NCI-H82 treated with DMSO at 0.1 percent for 48 hours (cell line): ENCODE measurements around the gene PANK2.
"Not testable (repeated sequence)": the region's sequence is repeated elsewhere in the genome, so short reads cannot be mapped to it uniquely, and the experiment has no call there.

Experiments used
- DNase-seq: peaks from one replicate; lab custom pipeline; 2025; ENCODE audit not compliant: unreplicated experiment; lab: John Stamatoyannopoulos, UW

PANK2 gene

GRCh38 chr20:3900187-3900604, 11.0 kb downstream of the PANK2 start:
- no peak for DNase-seq

DNA sequence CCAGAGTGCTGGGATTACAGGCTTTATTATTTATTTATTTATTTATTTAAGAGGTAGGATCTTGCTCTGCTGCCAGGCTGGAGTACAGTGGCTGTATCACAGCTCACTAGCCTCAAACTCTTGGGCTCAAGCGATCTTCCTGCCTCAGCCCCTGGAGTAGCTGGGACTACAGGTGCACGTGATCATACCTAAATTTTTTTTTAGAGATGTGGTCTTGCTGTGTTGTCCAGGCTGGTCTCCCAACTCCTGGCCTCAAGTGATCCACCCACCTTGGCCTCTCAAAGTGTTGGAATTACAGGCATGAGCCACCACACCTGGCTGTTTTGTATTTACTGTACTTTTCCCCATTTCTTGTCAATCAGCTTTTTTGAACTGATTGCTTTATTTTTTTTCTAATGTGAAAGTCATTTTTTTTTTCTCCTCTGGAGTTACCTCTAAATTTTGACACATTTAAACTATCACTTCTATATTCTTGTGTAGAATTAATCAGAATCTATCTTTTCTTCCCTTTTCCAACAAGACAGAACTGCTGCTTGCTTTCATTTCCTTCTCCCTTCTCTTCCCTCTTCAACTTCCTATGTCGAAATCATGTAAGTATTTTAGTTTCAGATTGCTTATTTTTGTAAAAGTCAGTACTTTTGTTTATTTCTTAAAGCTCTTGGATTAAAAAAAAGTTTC, 12.0 kb downstream of the PANK2 start:
- no peak for DNase-seq

- DNase-seq, result no peak
Measured at GRCh38 chr20:3901706-3902440, 12.7 kb downstream of the PANK2 start.

DNA sequence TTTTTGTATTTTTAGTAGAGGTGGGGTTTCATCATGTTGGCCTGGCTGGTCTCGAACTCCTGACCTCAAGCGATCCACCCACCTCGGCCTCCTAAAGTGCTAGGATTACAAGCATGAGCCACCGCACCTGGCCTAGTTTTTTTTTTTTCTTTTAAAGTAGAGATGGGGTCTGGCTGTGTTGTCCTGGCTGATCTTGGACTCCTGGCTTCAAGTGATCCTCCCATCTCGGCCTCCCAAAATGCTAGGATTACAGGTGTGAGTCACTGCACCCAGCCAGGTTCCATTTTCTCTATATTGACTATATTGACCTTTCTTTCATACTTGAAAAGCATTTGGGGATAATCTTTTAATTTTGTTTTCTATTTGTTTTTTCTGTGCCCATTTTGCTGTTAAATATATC, 13.3 kb downstream of the PANK2 start:
- DNase-seq, result no peak

GRCh38 chr20:3904224-3904623, 15.0 kb downstream of the PANK2 start:
- no peak for DNase-seq

GRCh38 chr20:3904857-3905256, 15.7 kb downstream of the PANK2 start:
- DNase-seq, result no peak

DNA sequence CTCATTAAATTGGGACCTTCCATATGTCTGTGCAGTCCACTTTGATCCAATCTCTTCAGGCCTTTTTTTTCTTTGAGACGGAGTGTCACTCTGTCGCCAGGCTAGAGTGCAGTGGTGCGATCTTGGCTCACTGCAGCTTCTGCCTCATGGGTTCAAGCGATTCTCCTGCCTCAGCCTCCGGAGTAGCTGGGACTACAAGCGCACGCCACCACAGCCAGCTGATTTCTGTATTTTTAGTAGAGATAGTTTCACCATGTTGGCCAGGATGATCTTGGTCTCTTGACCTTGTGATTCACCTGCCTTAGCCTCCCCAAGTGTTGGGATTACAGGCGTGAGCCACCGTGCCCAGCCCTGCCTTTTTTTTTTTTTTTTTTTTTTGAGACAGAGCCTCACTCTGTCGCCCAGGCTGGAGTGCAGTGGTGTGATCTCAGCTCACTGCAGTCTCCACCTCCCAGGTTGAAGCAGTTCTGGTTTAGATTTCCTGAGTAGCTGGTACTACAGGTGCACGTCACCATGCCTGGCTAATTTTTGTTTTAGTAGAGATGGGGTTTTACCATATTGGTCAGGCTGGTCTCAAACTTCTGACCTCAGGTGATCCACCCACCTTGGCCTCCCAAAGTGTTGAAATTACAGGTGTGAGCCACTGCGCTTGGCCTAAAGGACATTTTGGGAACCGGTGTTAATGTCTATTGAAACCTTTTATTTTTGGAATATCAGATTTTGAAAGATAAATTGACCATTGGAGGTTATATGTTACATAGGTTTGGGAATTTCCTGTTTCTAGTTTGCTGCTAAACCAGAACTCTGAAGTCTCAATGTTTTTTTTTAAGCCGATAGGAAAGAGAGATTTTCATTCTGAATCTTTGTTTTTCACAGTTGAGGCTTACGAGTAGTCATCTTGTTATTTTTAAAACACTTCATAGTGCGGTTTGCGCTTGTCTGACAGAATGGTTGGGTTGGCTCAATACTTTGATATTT, 17.8 kb downstream of the PANK2 start:
- DNase-seq, result not testable (repeated sequence)

DNA sequence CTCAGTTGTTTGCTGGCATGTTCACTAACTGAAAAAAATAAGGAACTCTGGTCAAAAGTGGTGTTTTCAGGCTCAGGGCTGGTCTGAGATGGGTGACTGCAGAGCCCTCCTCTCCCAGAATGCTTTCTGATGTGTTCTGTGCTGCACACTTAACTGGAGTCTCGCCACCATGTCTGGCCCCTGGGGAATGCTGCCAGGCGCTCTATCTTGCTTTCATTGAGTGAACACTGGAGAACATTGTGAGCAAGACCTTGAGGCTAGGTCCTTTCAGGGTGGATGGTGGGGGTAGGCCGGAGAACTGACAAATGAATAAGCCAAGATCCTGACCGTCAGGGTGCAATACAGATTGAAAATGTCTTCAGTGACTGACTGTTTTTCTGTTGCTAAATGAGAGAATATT, 19.5 kb downstream of the PANK2 start:
- no peak for DNase-seq

GRCh38 chr20:3909952-3910366, 20.8 kb downstream of the PANK2 start:
- no peak for DNase-seq

DNA sequence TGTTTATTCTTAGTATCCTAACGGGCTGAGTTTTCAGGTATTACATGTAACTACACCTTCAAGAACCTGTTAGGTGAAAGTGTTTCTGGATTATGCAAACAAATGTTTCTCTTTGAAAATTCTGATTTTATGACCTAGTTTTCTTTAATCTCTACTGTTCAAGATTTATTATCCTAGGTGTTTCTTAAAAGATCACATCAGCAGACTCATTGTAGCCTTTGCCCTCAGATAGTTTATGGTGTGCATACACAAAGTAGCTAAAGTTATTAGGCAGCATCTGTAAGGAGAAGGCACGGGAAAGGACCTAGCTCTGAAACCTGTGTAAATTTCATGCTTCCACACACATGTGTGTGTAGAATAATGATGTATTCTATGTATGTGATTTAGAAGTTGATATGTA, 21.7 kb downstream of the PANK2 start:
- DNase-seq, result no peak

- DNase-seq, result no peak
Measured at GRCh38 chr20:3911956-3912355, 22.8 kb downstream of the PANK2 start.

- no peak for DNase-seq
Measured at GRCh38 chr20:3914446-3914845, 25.3 kb downstream of the PANK2 start.

- no peak for DNase-seq
Measured at GRCh38 chr20:3915691-3916090, 26.5 kb downstream of the PANK2 start.

GRCh38 chr20:3916364-3916763, 27.2 kb downstream of the PANK2 start:
- DNase-seq, result no peak

GRCh38 chr20:3919352-3919751, 30.2 kb downstream of the PANK2 start:
- DNase-seq, result no peak

- DNase-seq, result no peak
Measured at GRCh38 chr20:3922223-3922982, 33.2 kb downstream of the PANK2 start.

- DNase-seq, result no peak
Measured at GRCh38 chr20:3922983-3923339, 33.8 kb downstream of the PANK2 start.

DNA sequence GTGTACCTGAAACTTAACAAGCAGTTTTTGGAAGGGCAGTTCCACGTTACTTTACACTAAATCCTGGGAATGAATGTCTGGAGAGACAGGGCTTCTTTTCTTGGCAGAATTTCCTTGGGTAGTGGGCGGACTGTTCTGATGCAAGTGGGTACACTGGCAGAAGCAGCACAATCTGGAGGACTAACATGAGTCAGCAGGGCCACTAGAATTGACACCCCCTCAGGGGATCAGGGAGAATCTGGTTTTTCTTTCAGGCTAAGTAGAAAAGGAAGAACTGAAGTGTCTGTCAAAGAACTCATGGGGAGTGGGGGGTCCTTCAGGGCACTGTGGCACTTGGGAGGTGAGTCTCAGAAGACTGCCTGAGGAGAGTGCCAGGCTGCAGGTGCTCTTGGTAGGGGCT, 34.6 kb downstream of the PANK2 start:
- DNase-seq, result no peak

GRCh38 chr20:3924304-3925112, 35.3 kb downstream of the PANK2 start:
- no peak for DNase-seq

- no peak for DNase-seq
Measured at GRCh38 chr20:3925113-3925695, 36.0 kb downstream of the PANK2 start.
